Lower leg skin (tissue), 3 donors: ENCODE measurements around the gene PFKFB2.

ENCODE experiments used
- POLR2A ChIP-seq, 2 donors: fragments of 450-650 bp; IDR thresholded peaks; one replicate each; pipeline ENCODE4 v1.6.1; 2016 to 2017; ENCODE audit warnings: antibody characterized with exemption in 2 of 2, mild to moderate bottlenecking in 1 of 2, moderate library complexity in 1 of 2
- TF ChIP-seq, protein P1 (sequence below), 3 donors: fragments of 450-650 bp; IDR thresholded peaks; one replicate each; pipeline ENCODE4 v1.5.1; 2016; ENCODE audit warnings: antibody characterized with exemption in 3 of 3, mild to moderate bottlenecking in 3 of 3, moderate library complexity in 2 of 3

GRCh38 chr1:207017615-207018559, 35.2 kb upstream of the PFKFB2 start:
- TF ChIP-seq, protein P1, sequence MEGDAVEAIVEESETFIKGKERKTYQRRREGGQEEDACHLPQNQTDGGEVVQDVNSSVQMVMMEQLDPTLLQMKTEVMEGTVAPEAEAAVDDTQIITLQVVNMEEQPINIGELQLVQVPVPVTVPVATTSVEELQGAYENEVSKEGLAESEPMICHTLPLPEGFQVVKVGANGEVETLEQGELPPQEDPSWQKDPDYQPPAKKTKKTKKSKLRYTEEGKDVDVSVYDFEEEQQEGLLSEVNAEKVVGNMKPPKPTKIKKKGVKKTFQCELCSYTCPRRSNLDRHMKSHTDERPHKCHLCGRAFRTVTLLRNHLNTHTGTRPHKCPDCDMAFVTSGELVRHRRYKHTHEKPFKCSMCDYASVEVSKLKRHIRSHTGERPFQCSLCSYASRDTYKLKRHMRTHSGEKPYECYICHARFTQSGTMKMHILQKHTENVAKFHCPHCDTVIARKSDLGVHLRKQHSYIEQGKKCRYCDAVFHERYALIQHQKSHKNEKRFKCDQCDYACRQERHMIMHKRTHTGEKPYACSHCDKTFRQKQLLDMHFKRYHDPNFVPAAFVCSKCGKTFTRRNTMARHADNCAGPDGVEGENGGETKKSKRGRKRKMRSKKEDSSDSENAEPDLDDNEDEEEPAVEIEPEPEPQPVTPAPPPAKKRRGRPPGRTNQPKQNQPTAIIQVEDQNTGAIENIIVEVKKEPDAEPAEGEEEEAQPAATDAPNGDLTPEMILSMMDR (IDR thresholded peaks at IDR 0.05): no peak
- no peak for TF ChIP-seq POLR2A (IDR thresholded peaks at IDR 0.05)
